ENCODE measurements around the gene TAF11.
"Not testable (repeated sequence)": the region's sequence is repeated elsewhere in the genome, so short reads cannot be mapped to it uniquely, and the experiment has no call there.

The TAF11 gene

DNA sequence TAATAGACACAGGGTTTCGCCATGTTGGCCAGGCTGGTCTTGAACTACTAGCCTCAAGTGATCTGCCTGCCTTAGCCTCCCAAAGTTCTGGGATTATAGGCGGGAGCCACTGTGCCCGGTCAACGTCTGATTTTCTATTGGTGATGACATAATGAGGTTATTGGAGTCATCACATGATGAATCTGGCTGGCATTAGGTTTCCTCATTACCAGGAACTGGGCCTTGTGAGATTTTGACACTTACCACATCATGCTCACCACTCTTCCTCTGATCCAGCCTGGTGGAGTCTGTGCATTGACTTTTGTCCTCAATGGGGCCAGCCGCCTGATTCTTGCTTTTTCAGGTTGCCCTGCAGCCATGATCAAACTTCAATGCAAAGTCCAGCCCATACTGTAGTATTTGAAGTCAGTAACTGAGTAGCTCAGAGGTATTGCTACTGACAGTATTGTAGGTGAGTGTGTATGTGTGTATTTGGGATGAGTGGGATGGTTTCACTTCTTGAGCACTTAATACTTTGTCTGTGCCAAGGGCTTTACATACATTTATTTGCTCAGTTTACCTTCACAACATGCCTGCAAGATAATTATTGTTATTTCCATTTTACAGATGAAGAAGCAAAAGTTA is 17.3 kb upstream of the TAF11 start:
- no peak for DNase-seq

DNA sequence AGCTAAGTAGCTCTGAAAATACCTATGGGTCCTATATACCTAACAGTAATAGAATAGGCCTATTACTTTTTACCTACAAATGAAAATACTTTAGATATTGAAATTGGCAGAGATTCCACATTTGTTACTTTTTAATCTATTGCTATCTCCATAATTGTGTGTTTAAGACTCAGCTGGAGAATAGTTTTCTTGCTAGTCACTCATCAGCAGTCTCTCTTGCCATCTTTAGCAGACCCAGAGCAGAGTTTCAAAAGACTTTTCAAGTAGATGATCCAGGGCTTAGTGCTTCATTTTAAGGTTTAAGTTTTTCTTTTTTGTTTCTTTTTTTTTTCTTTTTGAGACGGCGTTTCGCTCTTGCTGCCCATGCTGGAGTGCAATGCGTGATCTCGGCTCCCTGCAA is 14.1 kb upstream of the TAF11 start:
- DNase-seq: no peak

DNA sequence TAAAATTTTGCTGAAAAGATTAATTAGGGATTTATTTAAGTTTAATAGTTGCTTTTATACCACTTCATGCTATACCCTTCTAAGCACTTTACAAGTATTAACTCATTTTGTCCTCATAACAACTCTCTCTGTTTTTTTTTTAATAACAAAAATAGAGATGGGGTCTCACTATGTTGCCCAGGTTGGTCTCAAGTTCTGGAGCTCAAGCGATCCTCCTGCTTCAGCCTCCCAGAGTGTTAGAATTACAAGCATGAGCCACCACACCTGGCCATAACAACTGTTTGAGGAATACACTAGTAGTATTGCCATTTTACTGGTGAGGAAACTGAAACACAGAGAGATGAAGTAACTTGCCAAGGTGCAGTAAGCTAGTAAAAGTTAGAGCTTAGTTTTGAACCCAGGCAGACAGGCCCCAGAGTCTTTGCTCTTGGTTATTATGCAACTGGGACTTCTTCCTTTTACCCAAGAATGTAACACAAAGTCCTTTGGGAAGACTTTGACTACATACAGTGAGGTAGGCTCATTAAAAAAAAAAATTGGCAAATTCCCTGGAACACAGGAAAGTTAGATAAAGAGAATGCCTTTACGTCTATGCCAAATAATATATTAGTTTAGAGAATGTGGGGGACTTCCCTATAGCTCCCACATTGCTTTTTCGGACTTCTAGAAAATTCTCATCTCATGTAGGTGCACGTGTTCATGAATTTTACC is 12.6 kb upstream of the TAF11 start:
- DNase-seq: no peak

DNA sequence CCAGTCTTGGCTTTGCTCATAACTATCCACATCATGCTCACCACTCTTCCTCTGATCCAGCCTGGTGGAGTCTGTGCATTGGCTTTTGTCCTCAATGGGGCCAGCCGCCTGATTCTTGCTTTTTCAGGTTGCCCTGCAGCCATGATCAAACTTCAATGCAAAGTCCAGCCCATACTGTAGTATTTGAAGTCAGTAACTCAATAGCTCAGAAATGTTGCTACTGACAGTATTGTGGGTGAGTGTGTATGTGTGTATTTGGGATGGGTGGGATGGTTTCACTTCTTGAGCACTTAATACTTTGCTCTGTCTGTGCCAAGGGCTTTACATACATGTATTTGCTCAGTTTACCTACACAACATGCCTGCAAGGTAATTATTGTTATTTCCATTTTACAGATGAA is 11.9 kb upstream of the TAF11 start:
- not testable (repeated sequence) for DNase-seq

DNA sequence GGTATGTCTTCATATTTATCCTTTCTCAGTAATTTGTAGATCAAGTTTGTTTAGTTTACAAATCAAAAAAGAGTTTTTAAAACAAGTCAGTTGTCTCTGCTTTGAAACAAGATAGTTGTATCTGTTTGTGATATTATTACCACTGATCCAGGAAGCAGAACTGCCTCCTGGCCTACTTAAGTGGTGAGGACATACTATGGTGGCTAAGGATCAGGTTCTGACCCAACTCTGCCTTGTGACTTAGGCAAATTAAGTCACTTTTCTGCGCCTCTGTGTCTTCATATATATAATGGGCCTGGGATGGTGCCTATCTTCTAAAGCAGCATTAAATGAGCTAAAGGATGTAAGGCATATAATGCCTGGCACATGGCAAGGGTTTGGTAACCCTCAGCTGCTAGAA is 9.9 kb upstream of the TAF11 start:
- DNase-seq: no peak

DNA sequence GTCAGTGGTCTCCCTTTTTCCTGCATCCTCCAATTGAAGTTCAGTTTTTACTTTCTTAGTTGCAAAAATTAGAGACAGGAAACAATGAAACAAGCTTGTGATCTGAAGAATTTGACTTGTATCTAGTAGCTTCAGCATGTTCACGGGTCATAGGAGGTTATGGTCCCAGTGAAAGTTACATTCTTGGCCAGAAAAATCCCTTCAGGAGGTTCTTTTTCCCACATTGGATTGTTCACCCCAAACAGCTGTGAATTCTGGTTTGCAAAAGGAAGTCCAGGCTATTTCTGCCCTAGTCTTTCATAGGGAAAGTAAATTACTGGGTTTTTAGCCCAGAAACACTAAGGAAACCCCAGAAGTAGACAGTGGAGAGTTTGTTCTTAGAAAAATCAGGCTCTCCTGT is 9.3 kb upstream of the TAF11 start:
- DNase-seq: no peak

DNA sequence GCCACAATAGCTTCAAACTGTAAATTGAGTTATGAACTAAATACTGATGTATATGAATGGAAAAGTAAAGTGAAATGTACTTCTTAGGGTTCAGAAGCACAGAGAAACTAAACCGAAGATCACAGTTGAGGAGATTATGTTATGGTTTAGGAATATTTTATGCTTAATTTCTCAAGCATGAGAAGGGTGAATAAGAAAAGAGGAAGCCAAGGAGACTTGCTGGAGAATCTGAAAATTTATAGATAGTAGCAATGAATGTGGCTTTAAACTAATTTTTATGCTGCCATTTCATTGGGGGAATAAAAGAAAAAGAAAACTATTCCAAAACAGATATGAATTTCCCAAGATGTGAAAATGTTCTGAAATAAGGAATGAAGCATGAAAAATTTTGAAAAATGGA is 6.9 kb upstream of the TAF11 start:
- no peak for DNase-seq

DNA sequence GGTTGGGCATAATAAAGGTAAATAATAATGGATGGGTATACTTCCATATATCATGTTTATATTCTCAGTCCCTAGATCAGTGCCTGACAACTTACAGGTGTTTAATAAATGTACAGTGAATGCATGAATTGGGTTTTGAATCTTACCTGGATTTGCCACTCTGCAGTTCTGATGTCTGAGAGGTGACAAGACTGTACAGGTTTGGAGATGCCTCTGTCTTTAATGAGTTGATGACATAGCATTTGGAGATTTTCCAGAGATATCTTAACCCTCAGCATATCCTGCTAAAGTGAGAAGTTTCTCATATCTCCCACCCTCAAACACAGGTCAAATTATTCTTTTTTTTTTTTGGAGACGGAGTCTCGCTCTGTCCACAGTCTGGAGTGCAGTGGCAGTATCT is 3.5 kb upstream of the TAF11 start:
- no peak for DNase-seq

DNA sequence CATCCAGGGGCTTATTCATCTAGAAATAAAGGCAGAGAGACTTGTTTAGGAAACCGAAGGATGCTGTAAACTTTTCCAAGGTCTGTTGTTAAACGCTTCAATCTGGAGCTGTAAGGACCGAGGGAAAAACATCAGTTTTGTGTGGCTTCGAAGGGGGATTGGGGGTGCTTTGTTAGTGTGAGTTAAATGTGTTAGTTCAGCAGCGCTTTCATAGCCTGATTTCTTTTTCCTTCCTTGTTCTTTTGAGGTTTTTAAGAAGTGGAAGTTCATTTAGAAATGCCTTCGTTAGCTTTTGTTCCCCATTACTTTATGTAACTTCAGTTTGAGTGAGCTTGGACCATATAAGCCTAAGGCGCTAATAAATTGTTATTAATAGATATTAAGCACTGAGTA is 2.7 kb upstream of the TAF11 start:
- no peak for DNase-seq

DNA sequence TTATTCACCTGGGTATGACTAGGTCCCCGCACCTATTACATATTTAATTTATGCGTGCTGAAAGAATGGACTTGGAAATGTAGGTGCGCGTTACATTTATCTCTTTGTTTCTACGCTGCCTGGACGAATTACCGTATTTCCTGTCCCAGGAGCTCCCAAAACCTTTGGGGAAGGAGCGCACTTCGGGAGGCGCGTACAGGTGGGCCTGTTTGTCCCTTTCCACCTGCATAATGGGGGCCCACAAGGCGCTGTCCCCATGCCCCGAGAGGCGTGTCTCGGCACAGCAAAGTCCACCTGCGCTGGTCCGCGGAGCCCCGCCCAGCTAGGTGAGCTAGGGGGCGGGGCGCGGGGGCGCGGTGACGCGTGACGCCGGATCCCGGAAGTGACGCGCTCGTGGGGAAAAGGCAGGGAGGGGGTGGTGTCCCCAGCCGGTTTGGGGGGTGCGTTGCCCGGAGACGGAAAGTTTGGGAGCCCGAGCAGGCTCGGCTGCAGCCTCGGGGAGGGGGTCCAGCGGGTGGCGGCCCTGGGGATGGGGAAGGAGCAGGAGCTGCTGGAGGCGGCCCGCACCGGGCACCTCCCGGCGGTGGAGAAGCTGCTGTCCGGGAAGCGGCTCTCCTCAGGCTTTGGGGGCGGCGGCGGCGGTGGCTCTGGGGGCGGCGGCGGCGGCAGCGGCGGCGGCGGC is 1.2 kb upstream of the TAF11 start, which contains the start of gene ANKS1A:
ANKS1A (plus strand) TSS at position 382 of the 682 bp plus-strand sequence; CDS start at position 530, 148 bp downstream.
- peak; percentile 91 for DNase-seq

DNA sequence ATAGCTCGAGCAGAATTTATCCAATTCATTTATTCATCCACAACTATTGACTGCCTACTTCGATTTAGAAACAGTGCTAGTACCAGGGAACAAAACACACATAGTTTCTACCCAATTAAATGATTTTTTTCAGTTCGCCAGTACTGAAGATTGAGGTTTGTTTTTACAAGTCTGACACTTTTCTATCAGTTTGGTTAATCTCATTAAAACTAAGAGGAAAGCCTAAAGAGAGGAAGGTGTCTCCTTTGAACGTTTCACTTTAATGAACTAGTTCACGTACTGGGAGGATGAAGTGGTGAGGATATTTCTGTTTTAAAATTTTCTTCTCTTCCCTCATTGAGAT is 643 bp upstream of the TAF11 start:
- no peak for DNase-seq

DNA sequence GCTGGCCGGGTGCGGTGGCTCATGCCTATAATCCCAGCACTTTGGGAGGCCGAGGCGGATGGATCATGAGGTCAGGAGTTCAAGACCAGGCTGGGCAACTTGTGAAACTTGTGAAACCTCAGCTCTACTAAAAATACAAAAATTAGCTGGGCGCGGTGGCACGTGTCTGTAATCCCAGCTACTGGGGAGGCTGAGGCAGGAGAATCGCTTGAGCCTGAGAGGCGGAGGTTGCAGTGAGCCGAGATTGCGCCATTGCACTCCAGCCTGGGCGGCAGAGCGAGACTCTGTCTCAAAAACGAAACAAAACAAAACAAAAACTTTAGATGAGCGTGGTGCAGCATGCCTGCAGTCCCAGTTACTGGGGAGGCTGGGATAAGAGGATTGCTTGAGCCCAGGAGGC is 2.0 kb downstream of the TAF11 start:
- not testable (repeated sequence) for DNase-seq

DNA sequence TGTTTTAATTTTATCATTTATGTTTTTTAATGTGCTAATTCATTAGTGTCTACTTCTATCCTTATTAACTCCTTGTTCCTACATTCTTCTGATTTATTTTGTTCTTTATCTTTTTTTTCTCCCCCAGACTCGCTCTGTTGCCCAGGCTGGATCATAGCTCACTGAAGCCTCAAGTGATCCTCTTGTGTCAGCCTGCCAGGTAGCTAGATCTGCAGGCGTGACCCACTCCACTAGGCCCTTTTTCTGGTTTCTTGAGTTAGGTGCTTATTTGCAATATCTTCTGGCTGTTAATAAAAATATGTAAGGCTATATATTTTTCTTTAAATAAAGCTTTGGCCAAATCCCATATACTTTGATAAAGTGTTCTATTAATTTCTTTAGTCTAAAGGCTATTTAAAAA is 2.8 kb downstream of the TAF11 start:
- no peak for DNase-seq

DNA sequence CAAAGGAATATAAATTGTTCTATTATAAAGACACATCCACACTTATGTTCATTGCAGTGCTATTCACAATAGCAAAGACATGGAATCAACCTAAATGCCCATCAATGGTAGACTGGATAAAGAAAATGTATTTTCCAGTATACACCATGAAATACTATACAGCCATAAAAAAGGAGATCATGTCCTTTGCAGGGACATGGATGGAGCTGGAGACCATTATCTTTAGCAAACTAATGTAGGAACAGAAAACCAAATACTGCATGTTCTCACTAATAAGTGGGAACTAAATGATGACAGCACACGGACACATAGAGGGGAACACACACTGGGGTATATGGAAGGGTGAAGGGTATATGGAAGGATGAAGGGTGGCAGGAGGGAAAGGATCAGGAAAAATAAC is 3.8 kb downstream of the TAF11 start:
- not testable (repeated sequence) for DNase-seq

DNA sequence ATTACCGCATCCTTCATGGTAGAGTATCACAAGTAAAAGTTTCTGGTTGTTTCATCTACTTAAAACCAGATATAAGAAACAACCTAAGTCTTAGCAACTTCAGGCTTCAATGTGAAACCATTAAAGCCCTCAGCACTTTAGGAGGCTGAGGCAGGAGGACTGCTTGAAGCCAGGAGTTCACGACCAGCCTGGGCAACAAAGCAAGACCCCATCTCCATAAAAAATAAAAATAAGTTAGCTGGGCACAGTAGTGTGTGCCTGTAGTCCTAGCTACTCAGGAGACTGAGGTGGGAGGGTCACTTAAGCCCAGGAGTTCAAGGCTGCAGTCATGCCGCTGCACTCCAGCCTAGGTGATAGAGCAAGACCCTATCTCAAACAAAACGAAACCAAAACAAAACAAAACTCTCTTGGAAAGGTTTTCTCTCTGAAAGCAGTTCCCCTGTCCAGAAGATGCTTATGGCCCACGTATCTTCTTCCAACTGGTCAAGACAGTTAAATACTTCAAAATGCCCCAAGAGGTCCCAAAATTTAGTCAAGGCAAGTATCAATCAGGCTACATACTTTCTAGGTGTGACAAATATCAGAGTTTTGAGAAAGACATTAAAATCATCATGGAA is 9.9 kb downstream of the TAF11 start:
- no peak for DNase-seq

DNA sequence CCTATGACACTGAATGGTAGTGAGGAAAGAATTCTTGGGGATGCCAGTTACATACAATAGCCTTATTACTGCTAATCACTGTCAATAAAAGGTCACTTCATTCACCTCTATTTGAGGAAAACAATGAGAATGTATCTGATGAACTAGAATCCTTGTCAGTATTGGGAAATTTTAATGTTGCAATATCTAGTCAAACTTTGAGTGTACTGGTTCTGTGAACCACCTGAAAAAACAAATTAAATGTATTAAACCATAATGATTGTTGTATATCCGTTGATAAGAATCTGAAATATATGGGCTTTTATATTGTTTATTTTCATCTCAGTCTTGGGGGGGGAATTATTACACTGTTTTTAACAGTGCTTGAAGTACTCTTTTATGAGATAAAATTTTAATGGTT is 10.6 kb downstream of the TAF11 start:
- DNase-seq: no peak

DNA sequence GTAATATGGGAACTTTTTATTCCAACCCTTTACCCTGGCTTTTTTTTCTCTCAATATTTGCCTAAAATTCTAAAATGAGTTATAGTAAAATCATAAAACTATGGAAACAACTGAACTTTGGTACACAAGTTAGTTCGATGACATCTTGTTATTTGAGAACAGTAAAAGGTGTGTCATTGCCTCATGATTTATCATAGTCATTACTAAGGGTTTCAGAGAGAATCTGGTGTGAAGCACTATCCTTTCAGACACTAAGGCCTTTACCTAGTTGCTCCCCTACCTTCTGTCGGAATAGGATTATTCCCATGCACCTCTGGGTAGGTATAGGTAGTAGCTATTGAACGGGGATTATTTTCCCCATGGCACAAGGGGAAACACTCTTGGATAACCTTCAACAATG is 11.4 kb downstream of the TAF11 start:
- no peak for DNase-seq

DNA sequence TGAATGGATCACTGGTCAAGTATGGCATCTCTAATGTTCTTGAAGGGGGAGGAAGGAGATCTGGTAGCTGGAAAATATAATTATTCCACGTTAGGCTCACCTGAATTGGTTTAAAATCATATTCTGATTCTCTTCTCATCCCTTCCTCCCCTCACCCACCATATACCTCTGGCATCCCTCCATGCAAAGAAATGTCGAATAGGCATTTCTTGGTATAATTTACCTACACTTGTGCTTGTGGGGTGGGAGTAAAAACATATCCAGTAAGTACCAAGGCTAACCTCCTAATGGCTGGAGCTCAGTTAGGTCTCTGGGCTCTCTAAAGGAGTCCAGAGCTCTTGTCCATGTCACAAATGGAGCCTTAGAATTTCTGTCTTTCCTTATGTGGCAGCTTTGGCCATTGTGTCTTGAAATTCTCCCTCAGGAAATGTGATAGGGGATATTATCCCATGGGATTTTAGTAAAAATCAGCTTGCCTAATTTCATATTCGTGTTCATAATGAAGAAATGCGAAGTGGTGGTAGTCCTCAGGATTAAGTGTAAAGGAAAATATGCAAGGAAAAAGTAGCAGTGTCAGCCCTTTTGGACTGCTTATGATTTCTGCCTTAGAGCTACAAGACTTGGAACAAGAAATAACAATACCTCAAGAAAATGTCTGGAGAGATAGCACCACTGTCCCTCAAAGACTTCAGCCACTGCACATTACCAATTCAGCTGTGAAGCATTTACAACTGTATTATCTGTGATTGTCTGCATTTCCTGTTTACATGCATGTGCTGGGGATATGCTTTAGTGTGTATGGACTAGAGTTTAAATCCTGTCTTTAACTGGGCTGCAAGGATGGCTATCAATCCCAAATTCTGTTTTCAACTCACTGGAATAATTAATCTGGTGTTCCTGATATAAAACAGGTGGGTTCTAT is 12.3 kb downstream of the TAF11 start:
- no peak for DNase-seq

DNA sequence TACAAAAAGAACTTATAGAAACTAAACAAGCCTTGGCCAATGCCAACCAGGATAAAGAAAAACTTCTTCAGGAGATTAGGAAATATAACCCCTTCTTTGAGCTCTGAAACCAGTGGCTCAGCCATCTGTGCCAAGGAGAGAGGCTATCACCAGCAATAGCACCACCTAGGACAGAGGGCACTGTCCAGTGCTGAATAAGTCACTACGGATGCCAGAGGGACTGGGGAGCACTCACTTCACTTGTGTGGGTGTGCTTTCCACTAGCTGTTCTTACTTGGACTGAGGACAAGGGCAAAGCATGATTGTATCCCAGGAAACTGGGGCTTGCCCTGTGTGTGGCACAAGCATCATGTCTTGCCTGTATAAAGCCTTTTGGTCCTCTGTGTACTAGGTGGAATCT is 15.5 kb downstream of the TAF11 start:
- no peak for DNase-seq

DNA sequence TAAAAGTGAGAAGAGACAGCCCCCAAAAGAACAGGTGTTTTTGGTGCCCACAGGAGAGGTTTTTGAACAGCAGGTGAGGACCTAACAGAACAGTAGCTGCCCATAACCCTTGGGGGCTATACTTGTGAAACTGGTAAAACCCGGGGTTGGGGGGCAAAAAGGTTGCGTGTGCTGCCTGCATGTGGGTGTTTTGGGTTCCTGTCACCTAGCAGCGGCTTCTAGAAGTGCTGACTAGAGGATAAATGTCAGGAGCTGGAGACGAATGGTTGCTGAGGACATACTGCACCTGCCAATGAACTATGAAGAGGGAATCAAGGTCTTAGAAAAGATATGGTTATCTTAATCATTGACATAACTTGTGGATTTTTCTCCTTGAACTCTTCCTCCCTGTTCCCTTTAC is 16.0 kb downstream of the TAF11 start:
- DNase-seq: no peak

DNA sequence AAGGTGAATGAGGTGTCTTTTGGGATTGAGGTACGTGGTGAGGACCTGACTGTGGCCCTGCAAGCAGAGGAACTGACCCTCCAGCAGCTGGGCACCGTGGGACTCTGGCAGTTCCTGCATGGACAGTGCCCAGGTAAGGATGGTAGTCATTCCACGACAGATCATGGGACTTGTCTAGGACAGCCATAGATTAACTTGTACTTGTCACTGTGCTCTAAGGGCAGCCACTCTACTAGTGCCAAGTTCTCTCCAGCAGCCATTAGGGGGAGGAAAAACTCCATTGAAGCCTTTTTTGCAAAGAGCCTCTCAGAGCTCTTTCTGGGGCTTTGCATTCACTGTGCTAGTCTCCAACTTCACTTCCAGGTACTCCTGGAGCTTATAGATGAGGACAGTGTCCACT is 20.4 kb downstream of the TAF11 start:
- DNase-seq: no peak

DNA sequence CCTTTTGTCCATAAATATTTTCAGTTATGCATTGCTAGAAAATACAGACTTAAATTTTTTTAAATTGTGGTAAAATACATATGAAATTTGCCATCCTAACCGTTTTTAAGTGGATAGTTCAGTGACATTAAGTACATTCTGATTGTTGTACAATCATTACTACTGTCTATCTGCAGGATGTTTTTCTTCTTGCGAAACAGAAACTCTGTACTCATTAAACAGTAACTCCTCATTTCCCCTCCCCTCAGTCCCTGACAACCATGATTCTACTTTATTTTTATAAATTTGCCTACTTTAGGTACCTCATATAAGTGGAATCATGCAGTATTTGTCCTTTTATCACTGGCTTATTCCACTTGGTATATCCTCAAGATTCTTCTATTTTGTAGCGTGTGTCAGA is 21.3 kb downstream of the TAF11 start:
- DNase-seq: no peak

DNA sequence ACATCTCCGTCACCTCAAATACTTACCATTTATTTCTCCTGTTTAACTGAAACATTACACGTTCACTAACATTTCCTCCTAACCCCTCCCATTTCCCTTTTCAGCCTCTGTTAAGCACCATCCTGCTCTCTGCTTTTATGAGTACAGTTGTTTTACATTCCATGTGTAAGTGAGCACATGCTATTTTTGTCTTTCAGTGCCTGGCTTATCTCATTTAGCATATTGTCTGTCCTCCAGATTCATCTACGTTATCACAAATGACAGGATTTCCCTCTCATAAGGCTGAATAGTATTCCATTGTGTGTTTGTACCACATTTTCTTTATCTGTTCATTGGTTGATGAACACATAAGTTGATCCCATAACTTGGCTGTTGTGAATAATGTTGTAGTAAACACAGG is 22.7 kb downstream of the TAF11 start:
- no peak for DNase-seq

Measured in effector CD8-positive, alpha-beta T cell (primary cell).